Common myeloid progenitor, CD34-positive (primary cell): Measurements from ENCODE around the gene RASA4B.
"Not testable (repeated sequence)": the region's sequence is repeated elsewhere in the genome, so short reads cannot be mapped to it uniquely, and the experiment has no call there.

ENCODE experiments used
- CTCF ChIA-PET: fragments of 350-600 bp; sonication (Branson Sonifier 250); formaldehyde crosslinking; loops from one replicate; lab custom pipeline; 2021; ENCODE audit warnings: antibody characterized with exemption; lab: Charles Lee
- POLR2A ChIA-PET: fragments of 350-600 bp; sonication (Branson Sonifier 250); formaldehyde crosslinking; loops from one replicate; lab custom pipeline; 2021; ENCODE audit warnings: antibody characterized with exemption; lab: Charles Lee
- DNase-seq, 3 donors: peaks; one replicate each; pipeline versions ENCODE4 v3.0.0 to v3.0.0-alpha.2; 2013
- H3K27ac ChIP-seq, 2 experiments: 1 replicate in 1 of 2; 2 replicates in 1 of 2; pipeline ENCODE4 v1.7.0; 2013; ENCODE audit warnings: inconsistent platforms in 2 of 2, low read length in 2 of 2, mild to moderate bottlenecking in 2 of 2, low read depth in 1 of 2, moderate library complexity in 1 of 2; ENCODE audit not compliant: severe bottlenecking in 2 of 2, insufficient read depth in 1 of 2, poor library complexity in 1 of 2
- H3K27me3 ChIP-seq, 5 experiments: replicated peaks in 2 of 5; 1 replicate in 3 of 5; 2 replicates in 2 of 5; pipeline versions ENCODE4 v1.6.1 to v1.7.0; 2013; ENCODE audit warnings: low read length in 4 of 5, mild to moderate bottlenecking in 2 of 5, moderate library complexity in 2 of 5, inconsistent platforms in 1 of 5; ENCODE audit not compliant: insufficient read depth in 5 of 5, control insufficient read depth in 4 of 5
- H3K36me3 ChIP-seq, 4 experiments: 1 replicate in 2 of 4; 2 replicates in 2 of 4; pipeline versions ENCODE4 v1.6.1 to v1.7.0; 2013; ENCODE audit warnings: low read length in 3 of 4, control low read depth in 1 of 4, mild to moderate bottlenecking in 1 of 4; ENCODE audit not compliant: control insufficient read depth in 4 of 4, insufficient read depth in 4 of 4
- H3K4me1 ChIP-seq, 4 experiments: 1 replicate in 3 of 4; 2 replicates in 1 of 4; pipeline versions ENCODE4 v1.6.1 to v1.7.1; 2013; ENCODE audit warnings: low read length in 3 of 4, mild to moderate bottlenecking in 3 of 4, control low read depth in 1 of 4, inconsistent platforms in 1 of 4, moderate library complexity in 1 of 4; ENCODE audit not compliant: control insufficient read depth in 4 of 4, insufficient read depth in 4 of 4; ENCODE audit errors: control extremely low read depth in 1 of 4
- H3K4me3 ChIP-seq, 7 experiments: 1 replicate in 4 of 7; 2 replicates in 3 of 7; pipeline versions ENCODE4 v1.5.1 to v1.7.0; 2013; ENCODE audit warnings: mild to moderate bottlenecking in 7 of 7, low read length in 6 of 7, moderate library complexity in 6 of 7, inconsistent platforms in 2 of 7, low read depth in 2 of 7, control low read depth in 1 of 7; ENCODE audit not compliant: insufficient read depth in 4 of 7, control insufficient read depth in 1 of 7; ENCODE audit errors: extremely low read depth in 1 of 7
- H3K9me3 ChIP-seq, 5 experiments: 1 replicate in 4 of 5; 2 replicates in 1 of 5; pipeline versions ENCODE4 v1.6.1 to v1.7.1; 2013; ENCODE audit warnings: low read length in 4 of 5, mild to moderate bottlenecking in 2 of 5, inconsistent platforms in 1 of 5, low read depth in 1 of 5, moderate library complexity in 1 of 5; ENCODE audit not compliant: control insufficient read depth in 4 of 5, insufficient read depth in 2 of 5; ENCODE audit errors: control extremely low read depth in 1 of 5
- WGBS: methylation state at CpG from one replicate; pipeline ENCODE4 v1.1.5; 2013; ENCODE audit not compliant: insufficient coverage; 5-methylcytosine and 5-hydroxymethylcytosine counted together

The RASA4B gene

GRCh38 chr7:102524803-102525202, 7.2 kb upstream of the RASA4B start:
- H3K36me3 ChIP-seq, H3K9me3 ChIP-seq, H3K4me3 ChIP-seq, H3K4me1 ChIP-seq, H3K27ac ChIP-seq, POLR2A ChIA-PET, H3K27me3 ChIP-seq, DNase-seq, CTCF ChIA-PET: not testable (repeated sequence)
- WGBS = no CpG with 5 or more reads among the region's 2 CpGs

- H3K9me3 ChIP-seq, H3K36me3 ChIP-seq, H3K27me3 ChIP-seq, CTCF ChIA-PET, DNase-seq, POLR2A ChIA-PET, H3K4me1 ChIP-seq, H3K27ac ChIP-seq, H3K4me3 ChIP-seq: not testable (repeated sequence)
- no CpG with 5 or more reads among the region's 5 CpGs for WGBS
These were observed 3.2 kb upstream of the RASA4B start for GRCh38 chr7:102520797-102521196.

DNA sequence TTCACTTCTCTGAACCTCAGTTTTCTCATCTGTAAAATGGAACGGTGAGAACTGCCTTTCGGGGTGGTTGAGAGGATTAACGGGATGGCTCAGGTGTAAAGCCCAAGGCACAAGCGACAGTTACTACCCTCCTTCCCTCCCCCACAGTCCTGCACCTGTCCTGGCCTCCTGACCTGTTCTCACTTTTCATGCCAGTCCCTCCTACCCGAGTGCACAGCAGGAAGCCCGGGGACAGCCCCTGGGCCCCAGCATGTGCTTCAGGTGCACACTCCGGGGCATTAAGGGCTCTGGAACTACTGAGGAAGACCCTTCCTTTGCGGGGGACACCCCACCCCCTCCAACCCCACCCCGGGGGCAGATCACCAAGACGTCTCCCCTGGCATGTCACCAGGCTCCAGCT, 626 bp downstream of the RASA4B start:
- CTCF ChIA-PET, H3K27ac ChIP-seq, POLR2A ChIA-PET, H3K36me3 ChIP-seq, H3K4me1 ChIP-seq, DNase-seq, H3K4me3 ChIP-seq, H3K27me3 ChIP-seq, H3K9me3 ChIP-seq: not testable (repeated sequence)
- no CpG with 5 or more reads among the region's 10 CpGs for WGBS

DNA sequence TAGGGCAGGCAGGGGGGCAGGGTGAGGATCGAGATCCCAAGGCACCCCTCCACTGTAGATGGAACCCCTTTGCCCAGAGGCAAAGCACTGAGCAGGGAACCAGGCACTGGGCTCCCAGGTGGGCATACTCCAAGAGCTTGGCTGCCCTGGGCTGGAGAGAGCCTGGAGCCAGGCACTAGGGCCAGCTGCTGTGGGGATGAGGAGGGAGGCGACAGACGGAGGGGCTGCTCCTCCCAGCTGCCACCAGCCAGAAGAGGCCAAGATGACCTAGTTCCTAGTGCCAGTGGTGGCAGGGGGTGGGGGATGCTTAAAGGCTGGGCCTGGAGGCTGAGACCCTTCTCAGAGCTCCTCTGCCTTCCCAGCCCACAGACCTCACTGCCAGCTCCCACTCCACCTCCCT, 1.7 kb downstream of the RASA4B start:
- H3K27me3 ChIP-seq, DNase-seq, H3K4me3 ChIP-seq, H3K27ac ChIP-seq, H3K9me3 ChIP-seq, H3K36me3 ChIP-seq, H3K4me1 ChIP-seq, POLR2A ChIA-PET, CTCF ChIA-PET: not testable (repeated sequence)
- WGBS = no CpG with 5 or more reads among the region's 3 CpGs

GRCh38 chr7:102514881-102515721, 2.5 kb downstream of the RASA4B start:
- H3K4me1 ChIP-seq, DNase-seq, H3K36me3 ChIP-seq, H3K27ac ChIP-seq, H3K4me3 ChIP-seq, H3K9me3 ChIP-seq, CTCF ChIA-PET, H3K27me3 ChIP-seq, POLR2A ChIA-PET: not testable (repeated sequence)
- WGBS = no CpG with 5 or more reads among the region's 15 CpGs

- H3K27ac ChIP-seq, H3K9me3 ChIP-seq, H3K27me3 ChIP-seq, H3K36me3 ChIP-seq, H3K4me1 ChIP-seq, POLR2A ChIA-PET, CTCF ChIA-PET: not testable (repeated sequence)
- peak overlapping the region in 1 of 7 experiments; percentile 28 for H3K4me3 ChIP-seq
- 14% methylated on average over 1 of the region's 5 CpGs for WGBS
- DNase-seq = peak; percentile 95 to 99 (median 99)
These were observed 4.8 kb downstream of the RASA4B start for GRCh38 chr7:102512642-102513221.

- H3K4me3 ChIP-seq, H3K27ac ChIP-seq, DNase-seq, H3K36me3 ChIP-seq, H3K9me3 ChIP-seq, H3K27me3 ChIP-seq, CTCF ChIA-PET, POLR2A ChIA-PET, H3K4me1 ChIP-seq: not testable (repeated sequence)
- whole genome bisulfite sequencing = no CpG with 5 or more reads among the region's 30 CpGs
These were observed 5.6 kb downstream of the RASA4B start for GRCh38 chr7:102511860-102512522.
